K562 (cell line): Measurements from ENCODE around the gene SCN4A. TPM values are rescaled to one million over a fixed set of nuclear protein-coding genes. Genes with fewer than 3 reads are reported as not detected.

Experiments
- CUX1 ChIP-seq: fragments of 200-800 bp; sonication (Bioruptor generic); IDR thresholded peaks from 2 replicates; pipeline ENCODE4 v1.6.1; 2016; ENCODE audit warnings: missing genetic modification characterization, missing compliant biosample characterization
- EP300 ChIP-seq: IDR thresholded peaks from 2 replicates; pipeline ENCODE4 v1.6.1; 2012; ENCODE audit warnings: low read length, improper control_type of control experiment
- ETV1 ChIP-seq: fragments of 450-650 bp; conservative IDR thresholded peaks from 2 replicates; pipeline ENCODE4 v1.6.1; 2016; ENCODE audit warnings: missing genetic modification characterization, control low read depth, low read depth, missing compliant biosample characterization
- FIP1L1 ChIP-seq: fragments of 200-400 bp; formaldehyde crosslinking; IDR thresholded peaks from 2 replicates; pipeline ENCODE4 v1.6.1; 2018; ENCODE audit warnings: mild to moderate bottlenecking, low read depth, low read length; ENCODE audit not compliant: poor library complexity, severe bottlenecking
- MBD2 ChIP-seq: sonication (generic); IDR thresholded peaks from 2 replicates; pipeline ENCODE4 v1.6.1; 2016; ENCODE audit warnings: low read depth, borderline replicate concordance
- NCOA1 ChIP-seq: fragments of 450-650 bp; IDR thresholded peaks from 2 replicates; pipeline ENCODE4 v1.6.1; 2016; ENCODE audit warnings: low read depth
- RAD21 ChIP-seq, 2 experiments: fragments of 250-450 bp in 1 of 2; fragments of 450-650 bp in 1 of 2; sonication (Bioruptor Pico) in 1 of 2; formaldehyde crosslinking in 1 of 2; IDR thresholded peaks in 1 of 2; conservative IDR thresholded peaks in 1 of 2; 2 replicates each; pipeline versions ENCODE4 v1.4.0 to v1.8.0; 2020 to 2022; ENCODE audit warnings: mild to moderate bottlenecking in 2 of 2, moderate library complexity in 1 of 2
- SETDB1 ChIP-seq: IDR thresholded peaks from one replicate; pipeline ENCODE4 v1.6.1; 2012; ENCODE audit warnings: low read length, control low read depth, inconsistent platforms
- ZFP1 ChIP-seq: fragments of 450-650 bp; formaldehyde crosslinking; IDR thresholded peaks from 2 replicates; pipeline ENCODE4 v1.4.0; 2020; ENCODE audit warnings: mild to moderate bottlenecking, mixed read lengths
- ZNF224 ChIP-seq: sonication (generic); formaldehyde crosslinking; IDR thresholded peaks from 2 replicates; pipeline ENCODE4 v1.8.0; 2022; ENCODE audit warnings: mild to moderate bottlenecking, missing genetic modification reagents
- polyA plus RNA-seq, 8 experiments: library from polyadenylated mRNA; depleted of rRNA in 4 of 8; stranded (reverse) in 5 of 8; unstranded in 3 of 8; fragments of >200 nt; fragmentation: Nextera tagmentation in 2 of 8; fragmentation: Illumina TruSeq in 1 of 8; extraction: Ambion mirVana in 2 of 8; extraction: Trizol in 1 of 8; gene quantifications; 2 replicates each; pipeline versions ENCODE4 v1.2.1 to v1.2.3, GENCODE V29; 2011 to 2014; ENCODE audit warnings: inconsistent platforms in 1 of 8, missing spikeins in 1 of 8
- total RNA-seq, 7 experiments: library from RNA; depleted of rRNA in 6 of 7; stranded (reverse); fragments of >200 nt in 6 of 7; fragmentation: Illumina TruSeq in 2 of 7; extraction: Trizol in 2 of 7; gene quantifications; 2 replicates each; pipeline versions ENCODE4 v1.2.1 to v1.2.3, GENCODE V29; 2011 to 2021; ENCODE audit warnings: low replicate concordance in 1 of 7
- TF ChIP-seq, protein P1 (sequence below), 3 experiments: fragments of 200-800 bp in 1 of 3; sonication (Bioruptor generic) in 1 of 3; sonication (generic) in 1 of 3; formaldehyde crosslinking in 1 of 3; IDR thresholded peaks; 2 replicates each; pipeline versions ENCODE4 v1.6.1 to v1.8.0; 2016 to 2022; ENCODE audit warnings: mild to moderate bottlenecking in 2 of 3, missing compliant biosample characterization in 2 of 3, missing genetic modification characterization in 2 of 3, missing genetic modification reagents in 1 of 3

The SCN4A gene
- total and polyA plus RNA-seq, 9 of the 15 experiments (the other 6 are each of a cell fraction or from before 2014, with no cell fraction given) = 0.29 to 2.6 (median 1.4) TPM

- TF ChIP-seq CUX1 (CRISPR knock-in tag) (no peak), EP300 (no peak), FIP1L1 (no peak), NCOA1 (no peak), SETDB1 (no peak), ETV1 (tag) (no peak), ZNF224 (CRISPR knock-in tag) (no peak), RAD21 (CRISPR knock-in tag; conservative IDR thresholded peaks at IDR 0.05 in 1 of 2, IDR thresholded peaks at IDR 0.05 in 1 of 2) (peak in 1 of 2 experiments; percentile 40; a peak in 3 of 4 replicates), MBD2 (no peak), ZFP1 (no peak)
- TF ChIP-seq, protein P1, sequence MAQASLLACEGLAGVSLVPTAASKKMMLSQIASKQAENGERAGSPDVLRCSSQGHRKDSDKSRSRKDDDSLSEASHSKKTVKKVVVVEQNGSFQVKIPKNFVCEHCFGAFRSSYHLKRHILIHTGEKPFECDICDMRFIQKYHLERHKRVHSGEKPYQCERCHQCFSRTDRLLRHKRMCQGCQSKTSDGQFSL (CRISPR knock-in tag; IDR thresholded peaks at IDR 0.05) = no peak
- TF ChIP-seq, protein P1 (tag; IDR thresholded peaks at IDR 0.05) = 0 out of 4 replicates have a peak, but pooled peaks of 1 of the 2 experiments have one; percentile 52
Measured at GRCh38 chr17:63911657-63912100, 61.0 kb downstream of the SCN4A start (continued).
